Muscle of leg (tissue), 11 donors: ENCODE data around the gene NHLRC2. TPM values are rescaled to one million over a fixed set of nuclear protein-coding genes. Genes with fewer than 3 reads are reported as not detected.

Experiments used
- DNase-seq: peaks from one replicate; pipeline ENCODE4 v3.0.0; 2013
- H3K27ac ChIP-seq: one replicate; pipeline ENCODE4 v1.5.1; 2013; ENCODE audit warnings: mild to moderate bottlenecking, low read length, control low read depth
- H3K27me3 ChIP-seq: one replicate; pipeline ENCODE4 v1.6.1; 2013; ENCODE audit warnings: low read length; ENCODE audit not compliant: control insufficient read depth, insufficient read depth
- H3K36me3 ChIP-seq: one replicate; pipeline ENCODE4 v1.6.1; 2013; ENCODE audit warnings: low read length; ENCODE audit not compliant: control insufficient read depth, insufficient read depth
- H3K4me1 ChIP-seq: one replicate; pipeline ENCODE4 v1.6.1; 2013; ENCODE audit warnings: low read length; ENCODE audit not compliant: control insufficient read depth, insufficient read depth
- H3K4me3 ChIP-seq: one replicate; pipeline ENCODE4 v1.5.1; 2013; ENCODE audit warnings: low read length, control low read depth
- H3K9me3 ChIP-seq: replicated peaks from 2 replicates; pipeline ENCODE4 v1.6.1; 2013; ENCODE audit warnings: low read depth, low read length; ENCODE audit not compliant: control insufficient read depth
- WGBS: methylation state at CpG from one replicate; pipeline ENCODE4 v1.1.5; 2013; ENCODE audit warnings: missing lambda C conversion rate; ENCODE audit not compliant: insufficient coverage; 5-methylcytosine and 5-hydroxymethylcytosine counted together
- polyA plus RNA-seq, 8 donors: library from polyadenylated mRNA; unstranded; fragments of 120-200 nt; gene quantifications; one replicate each; pipeline versions ENCODE4 v1.2.1 to v1.2.3, GENCODE V29; 2013; ENCODE audit warnings: inconsistent platforms in 1 of 8, low replicate concordance in 1 of 8; ENCODE audit not compliant: insufficient read length in 8 of 8, insufficient read depth in 1 of 8
- total RNA-seq: library from RNA; stranded (reverse); fragments of 120-200 nt; gene quantifications from one replicate; pipeline ENCODE4 v1.2.4, GENCODE V29; 2013

Gene NHLRC2
- total and polyA plus RNA-seq, 9 donors: 7.8 to 16.3 (median 12.0) TPM

DNA sequence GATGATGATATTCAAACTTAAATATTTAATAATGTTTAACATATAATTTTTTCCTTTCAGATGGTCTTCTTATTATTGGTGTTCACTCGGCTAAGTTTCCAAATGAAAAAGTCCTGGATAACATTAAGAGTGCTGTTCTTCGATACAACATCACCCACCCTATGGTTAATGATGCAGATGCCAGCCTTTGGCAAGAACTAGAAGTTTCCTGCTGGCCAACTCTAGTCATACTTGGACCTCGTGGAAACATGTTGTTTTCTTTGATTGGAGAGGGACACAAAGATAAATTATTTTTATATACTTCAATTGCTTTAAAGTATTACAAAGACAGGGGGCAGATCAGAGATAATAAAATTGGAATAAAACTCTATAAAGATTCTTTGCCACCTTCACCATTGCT lies 22.0 kb downstream of the NHLRC2 start:
- Histone ChIP-seq H3K4me3 (no peak overlapping the region), H3K27ac (no peak overlapping the region), H3K36me3 (no peaks in the 10 kb centered on the region), H3K9me3 (peaks cover 20% of the 10 kb centered on the region), H3K4me1 (no peaks in the 10 kb centered on the region), H3K27me3 (no peaks in the 10 kb centered on the region)
- WGBS: no CpG with 5 or more reads among the region's 3 CpGs
- DNase-seq: no peak

- Histone ChIP-seq H3K4me3 (no peak overlapping the region), H3K27ac (no peak overlapping the region), H3K9me3 (no peaks in the 10 kb centered on the region), H3K27me3 (no peaks in the 10 kb centered on the region), H3K36me3 (no peaks in the 10 kb centered on the region), H3K4me1 (no peaks in the 10 kb centered on the region)
- no CpG with 5 or more reads among the region's 2 CpGs for WGBS
- DNase-seq: no peak
Measured at GRCh38 chr10:113879691-113880090, 25.2 kb downstream of the NHLRC2 start.

GRCh38 chr10:113880236-113880635 lies 25.8 kb downstream of the NHLRC2 start:
- no peak for DNase-seq
- Histone ChIP-seq H3K4me3 (no peak overlapping the region), H3K9me3 (no peaks in the 10 kb centered on the region), H3K27ac (no peak overlapping the region), H3K27me3 (no peaks in the 10 kb centered on the region), H3K4me1 (no peaks in the 10 kb centered on the region), H3K36me3 (no peaks in the 10 kb centered on the region)
- no CpG with 5 or more reads among the region's 1 CpG for WGBS

GRCh38 chr10:113882240-113882639 lies 27.8 kb downstream of the NHLRC2 start:
- no peaks in the 10 kb centered on the region for H3K9me3 ChIP-seq
- H3K27ac ChIP-seq: no peak overlapping the region
- H3K4me1 ChIP-seq: no peaks in the 10 kb centered on the region
- no peak overlapping the region for H3K4me3 ChIP-seq
- H3K27me3 ChIP-seq: no peaks in the 10 kb centered on the region
- H3K36me3 ChIP-seq: peaks cover 3% of the 10 kb centered on the region
- no peak for DNase-seq
- WGBS: no CpG with 5 or more reads among the region's 2 CpGs

DNA sequence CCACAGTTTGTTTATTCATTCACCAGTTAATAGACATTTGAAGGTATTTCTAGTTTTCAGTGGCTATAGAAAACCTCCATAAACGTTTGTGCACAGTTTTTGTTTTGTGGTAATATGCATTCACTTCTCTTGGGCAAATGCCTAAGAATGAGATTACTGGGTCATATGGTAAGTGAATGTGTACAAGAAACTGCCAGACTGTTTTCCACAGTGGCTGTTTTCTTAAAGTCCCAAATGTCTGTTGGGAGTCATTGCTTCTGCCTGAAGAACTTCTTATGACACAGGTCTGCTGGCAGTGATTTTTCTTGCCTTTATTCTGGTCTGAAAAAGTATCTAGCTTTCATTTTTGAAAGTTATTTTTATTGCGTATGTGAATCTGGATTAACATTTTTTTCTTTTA lies 35.5 kb downstream of the NHLRC2 start:
- WGBS: 50% methylated on average over 1 of the region's 2 CpGs
- Histone ChIP-seq H3K36me3 (peaks cover 10% of the 10 kb centered on the region), H3K4me3 (no peak overlapping the region), H3K9me3 (no peaks in the 10 kb centered on the region), H3K27ac (no peak overlapping the region), H3K27me3 (no peaks in the 10 kb centered on the region), H3K4me1 (no peaks in the 10 kb centered on the region)
- DNase-seq: no peak

GRCh38 chr10:113890769-113891168 lies 36.3 kb downstream of the NHLRC2 start:
- peaks cover 10% of the 10 kb centered on the region for H3K36me3 ChIP-seq
- H3K27ac ChIP-seq: no peak overlapping the region

DNA sequence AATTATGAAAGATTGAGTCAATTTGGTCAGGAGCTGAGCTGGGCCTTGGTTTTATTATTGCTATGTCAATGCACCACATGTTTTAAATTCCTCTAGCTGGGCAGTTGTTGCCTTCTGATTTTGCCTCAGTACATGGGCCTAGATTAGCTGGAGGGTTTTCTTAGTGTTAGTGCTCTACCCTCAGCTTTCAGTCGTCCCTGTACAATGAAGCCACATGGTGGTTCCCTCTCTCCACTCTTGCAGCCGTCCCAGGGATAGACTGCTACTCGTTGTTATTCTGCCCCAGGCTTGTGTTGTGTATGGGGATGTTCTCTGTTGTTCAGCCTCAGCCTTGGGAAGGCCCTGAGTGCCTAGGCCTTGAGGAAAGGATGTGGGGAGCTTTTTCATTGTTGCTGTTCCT lies 37.0 kb downstream of the NHLRC2 start:
- Histone ChIP-seq H3K4me3 (no peak overlapping the region), H3K27me3 (no peaks in the 10 kb centered on the region), H3K9me3 (no peaks in the 10 kb centered on the region), H3K27ac (no peak overlapping the region), H3K4me1 (no peaks in the 10 kb centered on the region), H3K36me3 (peaks cover 8% of the 10 kb centered on the region)
- WGBS: 100% methylated on average over 1 of the region's 3 CpGs
- DNase-seq: no peak

More at GRCh38 chr10:113890769-113891168, 36.3 kb downstream of the NHLRC2 start:
- WGBS: no CpG with 5 or more reads among the region's 4 CpGs
- no peak for DNase-seq
- no peaks in the 10 kb centered on the region for H3K27me3 ChIP-seq
- H3K4me3 ChIP-seq: no peak overlapping the region
- no peaks in the 10 kb centered on the region for H3K4me1 ChIP-seq
- H3K9me3 ChIP-seq: no peaks in the 10 kb centered on the region

DNA sequence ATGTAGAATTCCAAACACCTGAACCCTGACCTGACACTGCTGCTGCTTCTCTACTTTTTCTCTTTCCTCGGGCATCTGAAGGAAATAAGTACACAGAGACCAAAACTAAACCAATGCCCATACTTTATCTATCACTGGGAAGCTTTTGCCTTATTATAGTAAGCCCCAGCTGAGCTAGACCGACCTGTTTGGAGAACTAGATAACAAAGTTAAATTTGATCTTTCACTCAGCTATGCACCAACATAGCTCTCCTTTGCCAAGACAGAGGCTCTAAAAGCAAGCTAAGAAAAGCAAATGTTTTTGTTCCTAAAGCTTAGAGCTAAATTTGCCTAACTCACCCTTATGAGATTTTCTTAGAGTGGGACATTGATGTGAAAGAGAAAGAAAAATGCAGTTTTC lies 39.1 kb downstream of the NHLRC2 start:
- no CpG with 5 or more reads among the region's 2 CpGs for WGBS
- Histone ChIP-seq H3K27me3 (no peaks in the 10 kb centered on the region), H3K27ac (no peak overlapping the region), H3K4me1 (no peaks in the 10 kb centered on the region), H3K9me3 (no peaks in the 10 kb centered on the region), H3K36me3 (peaks cover 9% of the 10 kb centered on the region), H3K4me3 (no peak overlapping the region)
- no peak for DNase-seq

DNA sequence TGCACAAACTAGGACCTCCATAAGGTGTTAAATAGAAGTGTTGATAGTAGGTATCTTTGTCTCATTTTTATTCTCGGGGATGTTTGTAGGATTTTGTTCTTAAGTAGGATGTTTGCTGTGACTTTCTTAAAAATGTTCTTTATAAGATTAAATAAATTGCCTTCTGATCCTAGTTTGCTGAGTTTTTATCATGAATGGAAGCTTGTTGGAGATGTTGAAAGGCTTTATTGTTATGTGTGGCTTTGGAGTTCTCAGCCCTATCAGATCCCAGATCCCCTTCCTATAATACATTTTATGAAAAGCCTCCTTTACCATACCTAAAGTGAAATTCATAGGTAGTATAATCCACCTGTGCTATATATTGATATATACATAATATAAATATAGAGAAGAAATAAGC lies 40.1 kb downstream of the NHLRC2 start:
- no peaks in the 10 kb centered on the region for H3K9me3 ChIP-seq
- DNase-seq: no peak
- WGBS: no CpG with 5 or more reads among the region's 1 CpG
- peaks cover 9% of the 10 kb centered on the region for H3K36me3 ChIP-seq
- no peaks in the 10 kb centered on the region for H3K27me3 ChIP-seq
- no peak overlapping the region for H3K4me3 ChIP-seq
- no peaks in the 10 kb centered on the region for H3K4me1 ChIP-seq
- H3K27ac ChIP-seq: no peak overlapping the region

GRCh38 chr10:113895018-113895417 lies 40.6 kb downstream of the NHLRC2 start:
- Histone ChIP-seq H3K4me3 (no peak overlapping the region), H3K27me3 (no peaks in the 10 kb centered on the region), H3K36me3 (peaks cover 10% of the 10 kb centered on the region), H3K9me3 (no peaks in the 10 kb centered on the region), H3K27ac (no peak overlapping the region), H3K4me1 (no peaks in the 10 kb centered on the region)
- no peak for DNase-seq
